ENCODE data around the gene TNIK.
"Not testable (repeated sequence)": the region's sequence is repeated elsewhere in the genome, so short reads cannot be mapped to it uniquely, and the experiment has no call there.

TNIK gene

DNA sequence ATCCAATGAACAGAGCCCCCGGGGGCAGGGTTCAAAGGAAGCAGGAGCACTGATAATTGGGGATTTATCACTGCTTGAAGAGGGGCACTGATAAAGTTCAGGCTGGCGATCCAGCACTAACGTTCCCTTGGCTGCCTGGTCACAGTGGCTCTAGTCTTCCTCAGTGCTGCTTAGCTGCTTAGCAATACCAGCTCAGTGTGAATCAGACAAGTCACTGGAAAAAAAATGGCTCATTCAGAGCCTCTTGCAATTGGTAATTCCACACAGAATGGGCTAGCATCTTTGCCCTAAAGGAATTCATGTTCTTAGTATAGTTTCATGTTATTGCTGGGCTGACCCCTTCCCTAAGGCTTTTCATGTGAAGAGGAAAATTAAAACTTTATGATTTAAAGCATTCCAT lies 338.0 kb downstream of the TNIK start:
- in situ Hi-C loops (cut with MboI; ENCODE audit: low pct_unique_long_range_greater_than_20kb, low sequenced_read_pairs, unreplicated experiment): no loop called here
- no peak for DNase-seq (ENCODE audit: low spot score)
- TF ChIP-seq, protein P1, sequence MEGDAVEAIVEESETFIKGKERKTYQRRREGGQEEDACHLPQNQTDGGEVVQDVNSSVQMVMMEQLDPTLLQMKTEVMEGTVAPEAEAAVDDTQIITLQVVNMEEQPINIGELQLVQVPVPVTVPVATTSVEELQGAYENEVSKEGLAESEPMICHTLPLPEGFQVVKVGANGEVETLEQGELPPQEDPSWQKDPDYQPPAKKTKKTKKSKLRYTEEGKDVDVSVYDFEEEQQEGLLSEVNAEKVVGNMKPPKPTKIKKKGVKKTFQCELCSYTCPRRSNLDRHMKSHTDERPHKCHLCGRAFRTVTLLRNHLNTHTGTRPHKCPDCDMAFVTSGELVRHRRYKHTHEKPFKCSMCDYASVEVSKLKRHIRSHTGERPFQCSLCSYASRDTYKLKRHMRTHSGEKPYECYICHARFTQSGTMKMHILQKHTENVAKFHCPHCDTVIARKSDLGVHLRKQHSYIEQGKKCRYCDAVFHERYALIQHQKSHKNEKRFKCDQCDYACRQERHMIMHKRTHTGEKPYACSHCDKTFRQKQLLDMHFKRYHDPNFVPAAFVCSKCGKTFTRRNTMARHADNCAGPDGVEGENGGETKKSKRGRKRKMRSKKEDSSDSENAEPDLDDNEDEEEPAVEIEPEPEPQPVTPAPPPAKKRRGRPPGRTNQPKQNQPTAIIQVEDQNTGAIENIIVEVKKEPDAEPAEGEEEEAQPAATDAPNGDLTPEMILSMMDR (IDR thresholded peaks at IDR 0.05; ENCODE audit: extremely low read depth, insufficient read depth, missing control alignments): no peak

- in situ Hi-C loops (cut with MboI; ENCODE audit: low pct_unique_long_range_greater_than_20kb, low sequenced_read_pairs, unreplicated experiment): no loop called here
- no peak for DNase-seq (ENCODE audit: low spot score)
- TF ChIP-seq, protein P1 (IDR thresholded peaks at IDR 0.05; ENCODE audit: extremely low read depth, insufficient read depth, missing control alignments): no peak
These were observed 338.4 kb downstream of the TNIK start for GRCh38 chr3:171121801-171122200.

DNA sequence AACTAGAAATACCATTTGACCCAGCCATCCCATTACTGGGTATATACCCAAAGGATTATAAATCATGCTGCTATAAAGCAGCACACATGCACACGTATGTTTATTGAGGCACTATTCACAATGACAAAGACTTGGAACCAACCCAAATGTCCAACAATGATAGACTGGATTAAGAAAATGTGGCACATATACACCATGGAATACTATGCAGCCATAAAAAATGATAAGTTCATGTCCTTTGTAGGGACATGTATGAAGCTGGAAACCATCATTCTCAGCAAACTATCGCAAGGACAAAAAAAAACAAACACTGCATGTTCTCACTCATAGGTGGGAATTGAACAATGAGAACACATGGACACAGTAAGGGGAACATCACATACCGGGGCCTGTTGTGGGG lies 340.8 kb downstream of the TNIK start:
- in situ Hi-C loops (cut with MboI; ENCODE audit: low pct_unique_long_range_greater_than_20kb, low sequenced_read_pairs, unreplicated experiment); DNase-seq (ENCODE audit: low spot score): not testable (repeated sequence)

DNA sequence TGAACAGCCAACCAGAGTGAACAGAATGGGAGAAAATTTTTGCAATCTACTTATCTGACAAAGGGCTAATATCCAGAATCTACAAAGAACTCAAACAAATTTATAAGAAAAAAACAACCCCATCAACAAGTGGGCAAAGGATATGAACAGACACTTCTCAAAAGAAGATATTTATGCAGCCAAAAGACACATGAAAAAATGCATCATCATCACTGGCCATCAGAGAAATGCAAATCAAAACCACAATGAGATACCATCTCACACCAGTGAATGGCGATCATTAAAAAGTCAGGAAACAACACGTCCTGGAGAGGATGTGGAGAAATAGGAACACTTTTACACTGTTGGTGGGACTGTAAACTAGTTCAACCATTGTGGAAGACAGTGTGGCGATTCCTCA lies 341.2 kb downstream of the TNIK start:
- DNase-seq (ENCODE audit: low spot score); in situ Hi-C loops (cut with MboI; ENCODE audit: low pct_unique_long_range_greater_than_20kb, low sequenced_read_pairs, unreplicated experiment): not testable (repeated sequence)

DNA sequence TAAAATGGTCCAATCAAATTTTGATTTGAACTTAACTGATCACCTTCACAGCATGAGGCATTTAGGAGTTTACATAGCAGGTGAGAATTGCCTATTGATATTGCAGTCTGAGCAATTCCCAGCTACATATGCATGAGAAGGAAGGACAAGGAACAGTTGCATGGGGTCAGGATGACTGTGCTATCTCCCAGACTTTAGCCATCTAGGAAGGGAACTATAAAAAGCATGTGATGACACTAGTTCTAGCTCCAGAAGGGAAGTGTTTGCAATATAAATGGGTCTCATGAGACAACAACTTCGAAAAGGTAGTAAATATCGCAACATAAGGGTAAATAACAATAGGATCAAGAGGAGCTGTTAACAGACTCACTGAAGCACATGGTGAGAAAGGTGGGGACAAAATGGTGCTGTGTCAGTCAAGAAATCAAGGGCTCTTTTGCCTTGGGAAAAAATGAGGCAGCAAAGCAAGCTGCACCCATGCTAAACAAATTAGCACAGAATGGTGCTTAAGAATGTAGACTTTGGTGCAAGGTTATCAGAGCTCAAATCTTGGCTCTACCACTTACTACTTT lies 343.3 kb downstream of the TNIK start:
- in situ Hi-C loops (cut with MboI; ENCODE audit: low pct_unique_long_range_greater_than_20kb, low sequenced_read_pairs, unreplicated experiment): no loop called here
- TF ChIP-seq, protein P1 (IDR thresholded peaks at IDR 0.05; ENCODE audit: extremely low read depth, insufficient read depth, missing control alignments): no peak
- DNase-seq (ENCODE audit: low spot score): no peak

- no peak for DNase-seq (ENCODE audit: low spot score)
- in situ Hi-C loops (cut with MboI; ENCODE audit: low pct_unique_long_range_greater_than_20kb, low sequenced_read_pairs, unreplicated experiment): no loop called here
These were observed 343.8 kb downstream of the TNIK start for GRCh38 chr3:171116365-171116764.

GRCh38 chr3:171115667-171116066 lies 344.5 kb downstream of the TNIK start:
- TF ChIP-seq, protein P1 (IDR thresholded peaks at IDR 0.05; ENCODE audit: extremely low read depth, insufficient read depth, missing control alignments): no peak
- no peak for DNase-seq (ENCODE audit: low spot score)
- in situ Hi-C loops (cut with MboI; ENCODE audit: low pct_unique_long_range_greater_than_20kb, low sequenced_read_pairs, unreplicated experiment): no loop called here

More at GRCh38 chr3:171116365-171116764, 343.8 kb downstream of the TNIK start:
- TF ChIP-seq, protein P1 (IDR thresholded peaks at IDR 0.05; ENCODE audit: extremely low read depth, insufficient read depth, missing control alignments): no peak

- TF ChIP-seq, protein P1 (IDR thresholded peaks at IDR 0.05; ENCODE audit: extremely low read depth, insufficient read depth, missing control alignments): no peak
- in situ Hi-C loops (cut with MboI; ENCODE audit: low pct_unique_long_range_greater_than_20kb, low sequenced_read_pairs, unreplicated experiment): no loop called here
- no peak for DNase-seq (ENCODE audit: low spot score)
These were observed 346.5 kb downstream of the TNIK start for GRCh38 chr3:171113716-171114115.
